Activated CD4-positive, alpha-beta memory T cell treated with anti-CD3 and anti-CD28 coated beads for 36 hours (primary cell): ENCODE results near the gene MRPL14. TPM values are rescaled to one million over a fixed set of nuclear protein-coding genes. Genes with fewer than 3 reads are reported as not detected.
A peak's percentile ranks its signal among the peaks of the same experiment; 100 is the strongest.

Experiments used
- CTCF ChIA-PET: fragments of 350-600 bp; sonication (Branson Sonifier 250); formaldehyde crosslinking; loops from one replicate; lab custom pipeline; 2021; ENCODE audit warnings: antibody characterized with exemption, inconsistent platforms; lab: Charles Lee
- POLR2A ChIA-PET: fragments of 350-600 bp; sonication (Branson Sonifier 250); formaldehyde crosslinking; loops from one replicate; lab custom pipeline; 2021; ENCODE audit warnings: antibody characterized with exemption; lab: Charles Lee
- DNase-seq: peaks from one replicate; pipeline ENCODE4 v3.0.0-alpha.2; 2020
- H3K27ac Mint-ChIP-seq: one replicate; pipeline ENCODE4 v1.8.0; 2021; ENCODE audit warnings: mixed read lengths
- H3K27me3 Mint-ChIP-seq: one replicate; pipeline ENCODE4 v1.8.0; 2021; ENCODE audit warnings: mixed read lengths
- H3K36me3 Mint-ChIP-seq: one replicate; pipeline ENCODE4 v1.8.0; 2021; ENCODE audit warnings: mixed read lengths
- H3K4me1 Mint-ChIP-seq: one replicate; pipeline ENCODE4 v1.8.0; 2021; ENCODE audit warnings: low read depth, mixed read lengths
- H3K4me3 Mint-ChIP-seq: one replicate; pipeline ENCODE4 v1.8.0; 2021; ENCODE audit warnings: mild to moderate bottlenecking, mixed read lengths
- H3K9me3 Mint-ChIP-seq: one replicate; pipeline ENCODE4 v1.8.0; 2021; ENCODE audit warnings: mixed read lengths
- intact Hi-C: fragments of 100-400 bp; cut with micrococcal nuclease; formaldehyde crosslinking; loops from one replicate; pipeline ENCODE4 v1.15.1; 2023
- total RNA-seq, 2 experiments: library from RNA; stranded (reverse); gene quantifications; one replicate each; pipeline ENCODE4 v1.2.3, GENCODE V29; 2021

The MRPL14 gene
- total RNA-seq: 10 to 100 TPM; 49.5 to 50.1 TPM

DNA sequence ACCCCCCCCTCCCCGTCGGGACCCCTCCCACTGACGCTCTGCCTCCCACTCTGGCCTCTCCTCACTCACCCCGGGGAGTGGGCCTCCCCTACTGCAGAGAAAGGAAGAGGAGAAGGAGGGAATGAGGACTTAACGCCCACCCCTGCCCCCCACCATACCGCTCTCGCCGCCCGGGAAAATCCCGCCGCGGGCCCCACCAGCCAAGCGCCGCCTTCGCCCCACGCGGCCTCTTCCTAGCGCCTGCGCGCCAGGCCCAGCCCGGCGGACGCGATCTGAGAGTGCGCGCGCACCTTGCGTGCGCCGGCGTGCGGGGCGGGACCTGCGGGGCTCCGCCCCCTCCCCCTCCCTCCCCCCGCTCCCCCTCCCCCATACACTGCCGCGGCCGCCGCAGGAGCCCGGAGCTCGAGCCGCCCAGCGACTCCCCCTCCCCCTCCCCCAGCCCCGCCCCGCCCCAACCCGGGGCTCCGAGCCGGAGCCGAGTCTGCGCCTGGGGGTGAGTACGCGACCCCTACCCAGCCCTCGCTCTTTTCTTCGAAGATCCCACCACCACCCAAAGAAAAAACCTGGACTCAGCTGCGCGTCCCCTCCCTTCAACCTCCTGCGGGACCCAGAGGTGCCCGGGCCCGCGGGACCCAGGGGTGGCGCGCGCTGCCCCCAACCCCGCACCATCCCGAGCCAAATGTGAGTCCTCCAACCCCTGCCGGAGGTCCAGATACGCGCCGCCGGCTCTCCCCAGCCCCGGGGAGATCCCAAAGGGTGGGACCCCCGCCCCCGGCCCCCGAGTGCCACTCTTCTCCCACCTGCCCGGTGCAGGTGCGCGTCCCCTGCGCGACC is at the start of gene MRPL14, which contains the start of gene TMEM63B:
MRPL14 (minus strand) TSS at position 267 of the 834 bp plus-strand sequence. CDS start 10,841 bp downstream, outside the sequence.
TMEM63B (plus strand) TSS at position 369 of the 834 bp plus-strand sequence. CDS start 7,031 bp downstream, outside the sequence.
- H3K27ac Mint-ChIP-seq: peak within 1 kb of the TSS; percentile 97
- POLR2A ChIA-PET: interaction anchor here (0.8 to 1.2 kb wide), 3 partner anchors 11 to 128 kb away, joined by 3 to 5 read pairs (median 3); partner anchors contain the start of gene HSP90AB1
- peak within 1 kb of the TSS; percentile 92 for H3K4me3 Mint-ChIP-seq
- intact Hi-C loops: loop anchor here (1.0 to 5.0 kb wide), 3 partner anchors 95 to 355 kb away; partner anchors contain the start of genes HSP90AB1 and SLC29A1
- CTCF ChIA-PET: interaction anchor here (0.7 to 1.3 kb wide), 3 partner anchors 8 to 45 kb away, joined by 3 read pairs; no protein-coding TSS in a partner anchor
- no peaks in the 10 kb centered on the region for H3K27me3 Mint-ChIP-seq
- H3K36me3 Mint-ChIP-seq: peaks cover 2% of the 10 kb centered on the region
- H3K4me1 Mint-ChIP-seq: peaks cover 46% of the 10 kb centered on the region
- peak; percentile 93 for DNase-seq
- no peaks in the 10 kb centered on the region for H3K9me3 Mint-ChIP-seq

DNA sequence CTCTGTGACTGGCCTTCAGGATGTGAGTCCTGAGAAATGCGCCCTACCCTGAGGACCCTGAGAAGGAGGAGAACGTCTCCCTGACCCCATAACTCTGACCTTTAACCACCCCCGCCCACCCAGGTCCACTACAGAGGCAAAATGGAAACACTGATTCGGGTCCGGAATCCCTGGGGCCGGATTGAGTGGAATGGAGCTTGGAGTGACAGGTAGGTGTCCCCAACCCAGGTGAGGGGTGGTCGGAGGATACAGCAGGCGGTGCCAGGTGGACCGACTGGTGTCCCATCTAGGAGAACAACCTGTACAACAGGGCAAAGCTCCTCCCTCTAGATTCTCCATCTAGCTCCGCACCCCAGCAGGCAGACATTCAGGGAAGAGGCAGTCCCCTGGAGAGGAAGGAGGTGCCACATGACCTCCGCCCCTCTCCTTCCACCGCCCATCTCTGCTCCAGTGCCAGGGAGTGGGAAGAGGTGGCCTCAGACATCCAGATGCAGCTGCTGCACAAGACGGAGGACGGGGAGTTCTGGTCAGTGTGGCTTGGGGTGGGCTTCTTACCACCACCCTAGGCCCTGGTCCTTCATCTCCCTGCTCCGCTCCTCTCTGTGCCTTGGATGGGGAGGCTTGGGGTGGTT is 49.0 kb upstream of the MRPL14 start:
- Mint-ChIP-seq H3K27me3 (peaks cover 18% of the 10 kb centered on the region), H3K9me3 (no peaks in the 10 kb centered on the region), H3K4me3 (no peak overlapping the region), H3K4me1 (peaks cover 18% of the 10 kb centered on the region), H3K27ac (no peak overlapping the region), H3K36me3 (no peaks in the 10 kb centered on the region)
- POLR2A ChIA-PET: no interaction called here
- intact Hi-C loops: no loop called here
- DNase-seq: no peak
- CTCF ChIA-PET: interaction anchor here (0.7 to 2.6 kb wide), 7 partner anchors 25 to 129 kb away, joined by 3 to 8 read pairs (median 3); no protein-coding TSS in a partner anchor

DNA sequence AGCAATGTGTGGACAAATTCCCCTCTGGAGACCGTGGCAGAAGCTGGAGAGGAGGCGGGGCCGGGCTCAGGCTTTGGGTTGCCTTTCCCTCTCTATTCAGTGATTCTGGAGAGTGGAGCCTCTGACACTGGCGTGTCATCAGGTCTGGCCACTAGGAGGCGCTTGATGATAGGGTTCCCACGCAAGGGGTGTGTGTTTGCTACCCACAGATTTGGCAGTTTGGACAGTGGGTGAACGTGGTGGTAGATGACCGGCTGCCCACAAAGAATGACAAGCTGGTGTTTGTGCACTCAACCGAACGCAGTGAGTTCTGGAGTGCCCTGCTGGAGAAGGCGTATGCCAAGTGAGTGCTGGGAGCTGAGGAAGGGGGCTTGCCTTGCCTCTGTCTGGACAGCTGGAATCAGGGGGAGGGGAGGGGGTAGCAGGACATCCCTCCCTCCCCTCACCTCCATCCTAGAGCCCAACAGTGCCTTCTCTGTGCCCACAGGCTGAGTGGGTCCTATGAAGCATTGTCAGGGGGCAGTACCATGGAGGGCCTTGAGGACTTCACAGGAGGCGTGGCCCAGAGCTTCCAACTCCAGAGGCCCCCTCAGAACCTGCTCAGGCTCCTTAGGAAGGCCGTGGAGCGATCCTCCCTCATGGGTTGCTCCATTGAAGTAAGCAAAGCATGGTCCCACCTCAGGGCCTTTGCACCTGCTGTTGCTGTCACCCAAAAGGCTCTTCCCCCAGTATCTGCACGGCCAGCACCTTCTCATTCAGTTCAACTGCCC is 45.7 kb upstream of the MRPL14 start:
- intact Hi-C loops: loop anchor here (1.0 to 5.0 kb wide), 7 partner anchors 49 to 165 kb away; partner anchors contain the start of genes HSP90AB1, NFKBIE and SLC29A1
- no peak overlapping the region for H3K4me3 Mint-ChIP-seq

DNA sequence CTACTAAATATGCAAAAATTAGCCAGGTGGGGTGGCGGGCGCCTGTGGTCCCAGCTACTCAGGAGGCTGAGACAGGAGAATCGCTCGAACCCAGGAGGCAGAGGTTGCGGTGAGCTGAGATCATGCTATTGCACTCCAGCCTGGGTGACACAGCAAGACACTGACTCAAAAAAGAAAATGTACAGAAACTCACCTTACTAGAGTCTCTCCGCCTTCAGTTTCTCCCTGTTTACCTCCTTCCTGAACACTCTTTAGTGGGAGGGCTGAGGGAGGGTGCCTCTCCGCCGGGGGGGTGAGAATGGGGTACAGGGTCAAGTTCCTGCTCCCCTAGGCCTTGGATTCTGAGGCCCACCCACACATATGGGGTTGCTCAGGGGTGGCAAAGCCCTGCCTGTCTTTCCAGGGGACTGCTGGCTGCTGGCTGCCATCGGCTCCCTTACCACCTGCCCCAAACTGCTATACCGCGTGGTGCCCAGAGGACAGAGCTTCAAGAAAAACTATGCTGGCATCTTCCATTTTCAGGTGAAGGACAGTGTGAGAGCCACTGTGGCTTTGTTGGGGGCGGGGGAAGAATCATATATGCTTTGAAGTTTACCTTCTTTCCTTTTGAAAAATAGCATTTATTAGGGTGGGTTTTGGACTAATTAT is 44.8 kb upstream of the MRPL14 start:
- ChIA-PET CTCF (interaction anchor here (0.7 to 2.9 kb wide), 32 partner anchors 8 to 170 kb away, joined by 3 to 26 read pairs (median 5); partner anchors contain the start of genes AARS2, CAPN11, MRPL14 and SLC35B2), POLR2A (interaction anchor here (0.7 to 1.3 kb wide), 3 partner anchors 47 to 85 kb away, joined by 3 to 4 read pairs (median 3); no protein-coding TSS in a partner anchor)
- intact Hi-C loops: loop anchor here (1.0 to 5.0 kb wide), 7 partner anchors 50 to 166 kb away; partner anchors contain the start of genes HSP90AB1, NFKBIE and SLC29A1
- no peak overlapping the region for H3K4me3 Mint-ChIP-seq
- H3K27me3 Mint-ChIP-seq: peaks cover 17% of the 10 kb centered on the region
- H3K27ac Mint-ChIP-seq: no peak overlapping the region
- peaks cover 15% of the 10 kb centered on the region for H3K4me1 Mint-ChIP-seq
- no peaks in the 10 kb centered on the region for H3K9me3 Mint-ChIP-seq
- no peaks in the 10 kb centered on the region for H3K36me3 Mint-ChIP-seq
- peak; percentile 36 for DNase-seq

More for the DNA sequence above, 45.7 kb upstream of the MRPL14 start:
- ChIA-PET POLR2A (interaction anchor here (0.7 to 1.3 kb wide), 3 partner anchors 47 to 84 kb away, joined by 3 to 4 read pairs (median 3); no protein-coding TSS in a partner anchor), CTCF (interaction anchor here (0.7 to 2.9 kb wide), 42 partner anchors 9 to 528 kb away, joined by 3 to 26 read pairs (median 4); partner anchors contain the start of genes AARS2, CAPN11, MRPL14 and RSPH9)
- no peaks in the 10 kb centered on the region for H3K9me3 Mint-ChIP-seq
- peaks cover 18% of the 10 kb centered on the region for H3K4me1 Mint-ChIP-seq
- peak; percentile 87 for DNase-seq
- no peaks in the 10 kb centered on the region for H3K36me3 Mint-ChIP-seq
- H3K27me3 Mint-ChIP-seq: peaks cover 21% of the 10 kb centered on the region
- H3K27ac Mint-ChIP-seq: peak overlapping the region; percentile 9

DNA sequence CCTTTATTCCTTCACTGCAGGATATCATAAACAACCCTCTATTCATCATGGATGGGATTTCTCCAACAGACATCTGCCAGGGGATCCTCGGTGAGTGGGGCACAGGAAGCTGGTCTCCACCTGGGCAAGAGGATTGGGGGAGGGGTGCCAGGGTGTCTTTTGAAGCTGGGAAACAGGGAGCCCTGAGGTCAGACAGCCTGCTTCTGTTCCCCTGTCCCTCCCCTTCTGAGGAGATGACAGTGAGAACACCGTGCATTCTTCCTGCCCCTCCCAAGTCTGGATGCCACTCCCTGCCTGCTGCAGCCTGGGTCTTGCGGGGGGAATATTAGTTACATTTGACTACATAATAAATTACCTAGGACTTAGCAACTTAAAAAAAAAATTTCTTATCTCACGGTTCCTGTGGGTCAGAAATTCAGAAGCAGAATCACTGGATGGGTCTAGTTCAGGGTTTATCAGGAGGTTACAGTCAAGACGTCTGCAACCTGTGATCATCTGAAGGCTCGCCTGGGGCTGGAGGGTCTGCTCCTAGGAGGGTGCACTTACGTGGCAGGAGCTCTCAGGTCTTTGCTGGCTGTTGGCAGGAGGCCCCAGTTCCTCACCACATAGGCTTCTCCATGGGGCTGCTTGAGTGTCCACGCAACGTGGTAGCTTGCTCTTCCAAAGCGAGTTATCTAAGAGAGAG is 42.8 kb upstream of the MRPL14 start:
- ChIA-PET POLR2A (no interaction called here), CTCF (interaction anchor here (0.8 to 1.0 kb wide), 2 partner anchors 65 to 73 kb away, joined by 3 to 4 read pairs; no protein-coding TSS in a partner anchor)
- Mint-ChIP-seq H3K27ac (no peak overlapping the region), H3K27me3 (peaks cover 16% of the 10 kb centered on the region), H3K4me1 (peaks cover 12% of the 10 kb centered on the region), H3K36me3 (no peaks in the 10 kb centered on the region), H3K4me3 (no peak overlapping the region), H3K9me3 (no peaks in the 10 kb centered on the region)
- no peak for DNase-seq
- intact Hi-C loops: loop anchor here (5.0 kb wide), 1 partner anchor 52 kb away; the partner anchor contains the start of gene SLC29A1

DNA sequence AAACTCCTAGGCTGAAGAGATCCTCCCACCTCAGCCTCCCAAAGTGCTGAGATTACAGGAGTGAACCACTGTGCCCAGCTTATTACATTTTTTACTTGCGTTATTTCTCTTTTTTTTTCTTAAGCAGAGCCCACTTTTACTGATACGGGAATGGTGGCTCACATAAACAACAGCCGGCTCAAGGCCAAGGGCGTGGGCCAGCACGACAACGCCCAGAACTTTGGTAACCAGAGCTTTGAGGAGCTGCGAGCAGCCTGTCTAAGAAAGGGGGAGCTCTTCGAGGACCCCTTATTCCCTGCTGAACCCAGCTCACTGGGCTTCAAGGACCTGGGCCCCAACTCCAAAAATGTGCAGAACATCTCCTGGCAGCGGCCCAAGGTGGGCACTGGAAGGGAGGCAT is 41.9 kb upstream of the MRPL14 start:
- Mint-ChIP-seq H3K4me1 (peaks cover 12% of the 10 kb centered on the region), H3K4me3 (no peak overlapping the region), H3K9me3 (no peaks in the 10 kb centered on the region), H3K27ac (no peak overlapping the region), H3K36me3 (no peaks in the 10 kb centered on the region), H3K27me3 (peaks cover 20% of the 10 kb centered on the region)
- DNase-seq: no peak
- CTCF ChIA-PET: interaction anchor here (0.6 to 1.4 kb wide), 8 partner anchors 66 to 927 kb away, joined by 3 to 4 read pairs (median 3); partner anchors contain the start of gene SLC35B2
- POLR2A ChIA-PET: no interaction called here
- intact Hi-C loops: no loop called here

DNA sequence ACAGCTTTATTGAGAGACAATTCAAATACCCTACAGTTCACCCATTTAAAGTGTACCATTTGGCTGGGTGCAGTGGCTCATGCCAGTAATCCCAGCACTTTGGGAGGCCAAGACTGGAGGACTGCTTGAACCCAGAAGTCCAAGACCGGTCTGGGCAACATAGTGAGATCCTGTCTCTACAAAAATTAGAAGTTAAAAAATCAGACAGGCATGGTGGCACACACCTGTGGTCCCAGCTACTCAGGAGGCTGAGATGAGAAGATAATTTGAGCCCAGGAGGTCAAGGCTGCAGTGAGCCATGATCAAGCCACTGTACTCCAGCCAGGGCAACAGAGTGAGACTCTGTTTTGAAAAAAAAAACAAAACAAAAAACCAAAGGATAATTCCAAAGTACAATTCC is 40.3 kb upstream of the MRPL14 start:
- Mint-ChIP-seq H3K27me3 (peaks cover 23% of the 10 kb centered on the region), H3K4me1 (peaks cover 8% of the 10 kb centered on the region), H3K27ac (no peak overlapping the region), H3K36me3 (no peaks in the 10 kb centered on the region), H3K9me3 (no peaks in the 10 kb centered on the region), H3K4me3 (no peak overlapping the region)
- no peak for DNase-seq
- intact Hi-C loops: no loop called here
- ChIA-PET CTCF (no interaction called here), POLR2A (interaction anchor here (0.6 kb wide), 1 partner anchor 42 kb away, joined by 3 read pairs; no protein-coding TSS in a partner anchor)

DNA sequence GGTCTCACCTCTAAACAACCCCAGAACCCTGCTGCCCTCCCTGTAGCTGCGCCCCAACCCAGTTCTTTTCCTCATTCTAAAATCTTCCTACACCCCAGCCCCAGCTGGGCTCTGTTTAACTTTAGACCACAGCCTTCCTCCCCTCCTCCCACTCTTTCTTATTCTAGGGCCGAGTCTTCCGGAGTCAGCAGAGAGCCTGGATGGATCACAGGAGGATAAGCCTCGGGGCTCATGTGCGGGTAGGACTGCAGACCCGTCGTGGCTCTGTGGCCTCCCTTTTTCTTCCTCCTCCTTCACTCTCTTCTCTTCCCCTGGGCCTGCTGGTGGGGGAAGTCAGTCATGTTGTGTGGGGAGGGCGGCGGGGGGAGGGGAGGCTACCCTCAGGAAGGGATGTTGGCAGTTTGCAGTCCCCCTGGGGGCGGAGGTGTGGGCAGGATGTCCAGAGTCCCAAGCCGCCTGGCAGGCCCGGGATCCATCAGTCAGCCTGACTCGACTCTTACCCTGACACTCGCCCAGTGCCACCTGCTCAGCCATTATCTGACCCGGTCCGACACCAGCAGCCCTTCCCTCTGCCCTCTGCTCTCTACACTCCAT is 39.4 kb upstream of the MRPL14 start:
- peaks cover 20% of the 10 kb centered on the region for H3K27me3 Mint-ChIP-seq
- no peaks in the 10 kb centered on the region for H3K9me3 Mint-ChIP-seq
- ChIA-PET POLR2A (no interaction called here), CTCF (no interaction called here)
- intact Hi-C loops: no loop called here
- no peak for DNase-seq
- H3K36me3 Mint-ChIP-seq: no peaks in the 10 kb centered on the region
- H3K4me1 Mint-ChIP-seq: peaks cover 6% of the 10 kb centered on the region
- H3K27ac Mint-ChIP-seq: no peak overlapping the region
- H3K4me3 Mint-ChIP-seq: no peak overlapping the region

DNA sequence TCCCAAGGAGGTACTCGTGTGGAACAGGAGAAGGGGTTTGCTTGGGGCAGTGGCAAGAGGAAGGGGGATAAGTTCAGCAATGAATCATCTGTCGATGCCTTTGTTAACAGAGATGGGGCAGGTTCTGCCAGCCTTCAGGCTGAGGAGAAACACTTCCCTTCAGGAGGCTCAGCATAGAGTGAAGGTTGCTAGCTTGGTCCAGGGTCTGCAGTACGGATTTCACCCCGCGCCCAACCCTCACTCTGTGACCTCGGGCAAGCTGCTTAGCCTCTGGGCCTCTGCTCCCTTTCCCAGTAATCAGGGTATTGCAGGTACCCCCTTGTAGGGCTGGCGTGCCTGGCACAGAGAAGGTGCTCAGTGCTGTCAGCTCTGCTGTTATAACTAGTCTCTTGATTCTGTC is 38.9 kb upstream of the MRPL14 start:
- H3K36me3 Mint-ChIP-seq: no peaks in the 10 kb centered on the region
- intact Hi-C loops: no loop called here
- POLR2A ChIA-PET: no interaction called here
- no peak overlapping the region for H3K4me3 Mint-ChIP-seq
- CTCF ChIA-PET: no interaction called here
- peaks cover 8% of the 10 kb centered on the region for H3K4me1 Mint-ChIP-seq
- no peak overlapping the region for H3K27ac Mint-ChIP-seq
- DNase-seq: no peak
- peaks cover 20% of the 10 kb centered on the region for H3K27me3 Mint-ChIP-seq
- H3K9me3 Mint-ChIP-seq: no peaks in the 10 kb centered on the region
